SK-N-SH (cell line): Measurements from ENCODE around the gene ZFYVE27.

Experiments
- EP300 ChIP-seq, 2 experiments: IDR thresholded peaks; 2 replicates each; pipeline versions ENCODE4 v1.4.0 to v1.6.1; 2012; ENCODE audit warnings: borderline replicate concordance in 1 of 2, low read depth in 1 of 2, low read length in 1 of 2
- FOXJ3 ChIP-seq: sonication (generic); formaldehyde crosslinking; IDR thresholded peaks from 2 replicates; pipeline ENCODE4 v1.5.1; 2020; ENCODE audit warnings: mild to moderate bottlenecking, missing genetic modification reagents
- GABPA ChIP-seq: IDR thresholded peaks from 2 replicates; pipeline ENCODE4 v1.4.0; 2012; ENCODE audit warnings: low read depth, mild to moderate bottlenecking
- JUND ChIP-seq: IDR thresholded peaks from 2 replicates; pipeline ENCODE4 v1.4.0; 2012
- POLR2AphosphoS5 ChIP-seq: IDR thresholded peaks from 2 replicates; pipeline ENCODE4 v1.6.1; 2012; ENCODE audit warnings: low read depth, low read length
- REST ChIP-seq: IDR thresholded peaks from 2 replicates; pipeline ENCODE4 v1.6.1; 2012; ENCODE audit warnings: mild to moderate bottlenecking, low read depth, low read length, moderate library complexity
- RFX5 ChIP-seq: IDR thresholded peaks from 2 replicates; pipeline ENCODE4 v1.6.1; 2012; ENCODE audit warnings: mild to moderate bottlenecking, improper control_type of control experiment, low read length
- SIN3A ChIP-seq: IDR thresholded peaks from 2 replicates; pipeline ENCODE4 v1.6.1; 2012; ENCODE audit warnings: low read depth, mild to moderate bottlenecking, low read length, moderate library complexity, borderline replicate concordance
- TCF12 ChIP-seq: IDR thresholded peaks from 2 replicates; pipeline ENCODE4 v1.4.0; 2012
- TEAD4 ChIP-seq: IDR thresholded peaks from 2 replicates; pipeline ENCODE4 v1.4.0; 2012; ENCODE audit warnings: mild to moderate bottlenecking, borderline replicate concordance; ENCODE audit not compliant: insufficient read depth
- YY1 ChIP-seq: IDR thresholded peaks from 2 replicates; pipeline ENCODE4 v1.4.0; 2012; ENCODE audit warnings: low read depth, mild to moderate bottlenecking
- TF ChIP-seq, protein P1 (sequence below): fragments of 200-600 bp; sonication (generic); IDR thresholded peaks from 2 replicates; pipeline ENCODE4 v1.6.1; 2017; ENCODE audit warnings: antibody characterized with exemption, mild to moderate bottlenecking, moderate library complexity
- TF ChIP-seq, protein P2 (sequence below): IDR thresholded peaks from 2 replicates; pipeline ENCODE4 v1.4.0; 2012; ENCODE audit warnings: low read depth
- TF ChIP-seq, protein P3 (sequence below): fragments of 150-350 bp; IDR thresholded peaks from 2 replicates; pipeline ENCODE4 v1.6.1; 2017; ENCODE audit warnings: antibody characterized with exemption, low read length, low read depth, borderline replicate concordance

DNA sequence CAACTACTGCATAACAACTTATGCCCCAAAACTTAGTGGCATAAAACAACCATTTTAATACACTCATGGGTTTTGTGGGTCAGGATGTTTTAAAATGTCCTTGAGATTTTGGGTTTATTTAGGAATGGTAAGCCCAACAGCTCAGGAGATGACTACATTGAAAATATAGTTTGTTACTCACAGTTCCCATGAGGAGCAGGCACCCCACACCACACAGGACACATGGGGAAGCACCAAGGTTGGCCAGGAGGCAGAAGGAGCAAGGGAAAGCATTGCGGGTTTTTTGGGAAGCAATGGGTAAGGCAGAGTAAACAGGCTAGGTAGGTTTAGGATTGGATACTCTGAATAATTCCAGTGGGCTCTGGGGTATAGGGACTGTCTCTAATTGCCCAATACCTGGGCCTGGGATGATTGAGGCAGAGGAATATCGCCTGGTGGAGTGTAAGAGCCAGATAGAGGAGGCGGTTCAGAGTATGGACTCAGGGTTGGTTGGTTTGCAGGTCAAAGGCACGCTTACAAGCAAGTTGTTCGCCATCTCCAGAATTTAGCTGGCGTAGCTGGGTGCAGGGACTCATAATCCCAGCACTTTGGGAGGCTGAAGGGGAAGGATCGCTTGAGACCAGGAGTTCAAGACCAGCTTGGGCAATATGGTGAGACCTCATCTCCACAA lies 33.4 kb upstream of the ZFYVE27 start:
- TF ChIP-seq, protein P1, sequence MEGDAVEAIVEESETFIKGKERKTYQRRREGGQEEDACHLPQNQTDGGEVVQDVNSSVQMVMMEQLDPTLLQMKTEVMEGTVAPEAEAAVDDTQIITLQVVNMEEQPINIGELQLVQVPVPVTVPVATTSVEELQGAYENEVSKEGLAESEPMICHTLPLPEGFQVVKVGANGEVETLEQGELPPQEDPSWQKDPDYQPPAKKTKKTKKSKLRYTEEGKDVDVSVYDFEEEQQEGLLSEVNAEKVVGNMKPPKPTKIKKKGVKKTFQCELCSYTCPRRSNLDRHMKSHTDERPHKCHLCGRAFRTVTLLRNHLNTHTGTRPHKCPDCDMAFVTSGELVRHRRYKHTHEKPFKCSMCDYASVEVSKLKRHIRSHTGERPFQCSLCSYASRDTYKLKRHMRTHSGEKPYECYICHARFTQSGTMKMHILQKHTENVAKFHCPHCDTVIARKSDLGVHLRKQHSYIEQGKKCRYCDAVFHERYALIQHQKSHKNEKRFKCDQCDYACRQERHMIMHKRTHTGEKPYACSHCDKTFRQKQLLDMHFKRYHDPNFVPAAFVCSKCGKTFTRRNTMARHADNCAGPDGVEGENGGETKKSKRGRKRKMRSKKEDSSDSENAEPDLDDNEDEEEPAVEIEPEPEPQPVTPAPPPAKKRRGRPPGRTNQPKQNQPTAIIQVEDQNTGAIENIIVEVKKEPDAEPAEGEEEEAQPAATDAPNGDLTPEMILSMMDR, result no peak
- TF ChIP-seq FOXJ3 (CRISPR knock-in tag) (no peak), RFX5 (no peak), TCF12 (no peak), GABPA (no peak), YY1 (no peak), SIN3A (no peak), TEAD4 (no peak), EP300 (IDR thresholded peaks at IDR 0.05; ENCODE audit: borderline replicate concordance in 1 of 2, low read depth in 1 of 2, low read length in 1 of 2) (no peak), JUND (no peak), REST (no peak), POLR2AphosphoS5 (no peak)
- TF ChIP-seq, protein P2, sequence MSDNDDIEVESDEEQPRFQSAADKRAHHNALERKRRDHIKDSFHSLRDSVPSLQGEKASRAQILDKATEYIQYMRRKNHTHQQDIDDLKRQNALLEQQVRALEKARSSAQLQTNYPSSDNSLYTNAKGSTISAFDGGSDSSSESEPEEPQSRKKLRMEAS, result no peak
- TF ChIP-seq, protein P3, sequence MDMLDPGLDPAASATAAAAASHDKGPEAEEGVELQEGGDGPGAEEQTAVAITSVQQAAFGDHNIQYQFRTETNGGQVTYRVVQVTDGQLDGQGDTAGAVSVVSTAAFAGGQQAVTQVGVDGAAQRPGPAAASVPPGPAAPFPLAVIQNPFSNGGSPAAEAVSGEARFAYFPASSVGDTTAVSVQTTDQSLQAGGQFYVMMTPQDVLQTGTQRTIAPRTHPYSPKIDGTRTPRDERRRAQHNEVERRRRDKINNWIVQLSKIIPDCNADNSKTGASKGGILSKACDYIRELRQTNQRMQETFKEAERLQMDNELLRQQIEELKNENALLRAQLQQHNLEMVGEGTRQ, result no peak
